ENCODE measurements around the gene EXOC3L2. TPM values are rescaled to one million over a fixed set of nuclear protein-coding genes. Genes with fewer than 3 reads are reported as not detected.

The EXOC3L2 gene
- total and polyA plus RNA-seq, 5 donors from 2014 or later: not detected

GRCh38 chr19:45202637-45203036 is 42.6 kb downstream of the EXOC3L2 start:
- Mint-ChIP-seq H3K27me3 (no peaks in the 10 kb centered on the region), H3K27ac (peak overlapping the region in 1 of 3 donors; percentile 14), H3K36me3 (no peaks in the 10 kb centered on the region), H3K4me3 (no peak overlapping the region), H3K4me1 (no peaks in the 10 kb centered on the region), H3K9me3 (peaks cover 0 to 1% (median 0%) of the 10 kb centered on the region in 7 donors)
- Histone ChIP-seq H3K4me3 (ENCODE audit: low read depth, low read length) (no peak overlapping the region), H3K36me3 (ENCODE audit: control insufficient read depth, insufficient read depth, low read length) (no peaks in the 10 kb centered on the region), H3K4me1 (ENCODE audit: control insufficient read depth, insufficient read depth, low read length, poor library complexity, severe bottlenecking) (no peaks in the 10 kb centered on the region), H3K27ac (ENCODE audit: insufficient read depth, low read length, poor library complexity, severe bottlenecking) (no peak overlapping the region), H3K27me3 (ENCODE audit: control insufficient read depth, insufficient read depth, low read length) (no peaks in the 10 kb centered on the region), H3K9me3 (ENCODE audit: control insufficient read depth in 2 of 2, low read length in 2 of 2) (no peaks in the 10 kb centered on the region)
- no peak for ATAC-seq (ENCODE audit: low read depth in 2 of 2)
- DNase-seq: no peak

GRCh38 chr19:45200568-45200967 is 44.6 kb downstream of the EXOC3L2 start:
- Mint-ChIP-seq H3K27ac (peak overlapping the region in 1 of 3 donors; percentile 37), H3K9me3 (peaks cover 0 to 1% (median 0%) of the 10 kb centered on the region in 7 donors), H3K36me3 (no peaks in the 10 kb centered on the region), H3K27me3 (peaks cover 4% of the 10 kb centered on the region), H3K4me3 (no peak overlapping the region), H3K4me1 (no peaks in the 10 kb centered on the region)
- DNase-seq: no peak
- H3K27ac ChIP-seq (ENCODE audit: insufficient read depth, low read length, poor library complexity, severe bottlenecking): no peak overlapping the region
- H3K4me3 ChIP-seq (ENCODE audit: low read depth, low read length): no peak overlapping the region
- no peak for ATAC-seq (ENCODE audit: low read depth in 2 of 2)
- no peaks in the 10 kb centered on the region for H3K27me3 ChIP-seq (ENCODE audit: control insufficient read depth, insufficient read depth, low read length)
- H3K36me3 ChIP-seq (ENCODE audit: control insufficient read depth, insufficient read depth, low read length): no peaks in the 10 kb centered on the region
- H3K9me3 ChIP-seq (ENCODE audit: control insufficient read depth in 2 of 2, low read length in 2 of 2): no peaks in the 10 kb centered on the region
- no peaks in the 10 kb centered on the region for H3K4me1 ChIP-seq (ENCODE audit: control insufficient read depth, insufficient read depth, low read length, poor library complexity, severe bottlenecking)

- Mint-ChIP-seq H3K4me3 (no peak overlapping the region), H3K9me3 (peaks cover 0 to 1% (median 0%) of the 10 kb centered on the region in 7 donors), H3K4me1 (no peaks in the 10 kb centered on the region), H3K27ac (no peak overlapping the region), H3K27me3 (peaks cover 7% of the 10 kb centered on the region), H3K36me3 (no peaks in the 10 kb centered on the region)
- H3K4me3 ChIP-seq (ENCODE audit: low read depth, low read length): no peak overlapping the region
- H3K4me1 ChIP-seq (ENCODE audit: control insufficient read depth, insufficient read depth, low read length, poor library complexity, severe bottlenecking): no peaks in the 10 kb centered on the region
- DNase-seq (no peak), ATAC-seq (ENCODE audit: low read depth in 2 of 2) (no peak)
- no peaks in the 10 kb centered on the region for H3K9me3 ChIP-seq (ENCODE audit: control insufficient read depth in 2 of 2, low read length in 2 of 2)
- H3K27ac ChIP-seq (ENCODE audit: insufficient read depth, low read length, poor library complexity, severe bottlenecking): no peak overlapping the region
- H3K36me3 ChIP-seq (ENCODE audit: control insufficient read depth, insufficient read depth, low read length): no peaks in the 10 kb centered on the region
- H3K27me3 ChIP-seq (ENCODE audit: control insufficient read depth, insufficient read depth, low read length): no peaks in the 10 kb centered on the region
Measured at GRCh38 chr19:45195764-45196163, 49.4 kb downstream of the EXOC3L2 start.

GRCh38 chr19:45191375-45191774 is 53.8 kb downstream of the EXOC3L2 start:
- Histone ChIP-seq H3K27ac (ENCODE audit: insufficient read depth, low read length, poor library complexity, severe bottlenecking) (no peak overlapping the region), H3K4me3 (ENCODE audit: low read depth, low read length) (no peak overlapping the region), H3K36me3 (ENCODE audit: control insufficient read depth, insufficient read depth, low read length) (no peaks in the 10 kb centered on the region), H3K27me3 (ENCODE audit: control insufficient read depth, insufficient read depth, low read length) (no peaks in the 10 kb centered on the region), H3K4me1 (ENCODE audit: control insufficient read depth, insufficient read depth, low read length, poor library complexity, severe bottlenecking) (peaks cover 5% of the 10 kb centered on the region), H3K9me3 (ENCODE audit: control insufficient read depth in 2 of 2, low read length in 2 of 2) (no peaks in the 10 kb centered on the region)
- Mint-ChIP-seq H3K4me1 (peaks cover 0 to 6% (median 2%) of the 10 kb centered on the region in 4 donors), H3K9me3 (peaks cover 0 to 1% (median 0%) of the 10 kb centered on the region in 7 donors), H3K27me3 (peaks cover 7% of the 10 kb centered on the region), H3K4me3 (no peak overlapping the region), H3K27ac (no peak overlapping the region), H3K36me3 (no peaks in the 10 kb centered on the region)
- ATAC-seq (ENCODE audit: low read depth in 2 of 2) (no peak), DNase-seq (no peak)

GRCh38 chr19:45189971-45190370 is 55.2 kb downstream of the EXOC3L2 start:
- DNase-seq: no peak
- H3K36me3 ChIP-seq (ENCODE audit: control insufficient read depth, insufficient read depth, low read length): no peaks in the 10 kb centered on the region

GRCh38 chr19:45187421-45188100 is 57.6 kb downstream of the EXOC3L2 start:
- no peaks in the 10 kb centered on the region for H3K27me3 ChIP-seq (ENCODE audit: control insufficient read depth, insufficient read depth, low read length)
- Mint-ChIP-seq H3K4me1 (peaks cover 0 to 17% (median 7%) of the 10 kb centered on the region in 4 donors), H3K9me3 (no peaks in the 10 kb centered on the region), H3K27ac (no peak overlapping the region), H3K36me3 (peaks cover 4% of the 10 kb centered on the region), H3K27me3 (peaks cover 4% of the 10 kb centered on the region), H3K4me3 (peak overlapping the region in 1 of 4 donors; percentile 41)
- H3K36me3 ChIP-seq (ENCODE audit: control insufficient read depth, insufficient read depth, low read length): no peaks in the 10 kb centered on the region
- H3K4me3 ChIP-seq (ENCODE audit: low read depth, low read length): no peak overlapping the region
- H3K9me3 ChIP-seq (ENCODE audit: control insufficient read depth in 2 of 2, low read length in 2 of 2): no peaks in the 10 kb centered on the region
- DNase-seq: peak in 2 of 3 donors; percentile 65 to 67
- H3K4me1 ChIP-seq (ENCODE audit: control insufficient read depth, insufficient read depth, low read length, poor library complexity, severe bottlenecking): peaks cover 5% of the 10 kb centered on the region
- H3K27ac ChIP-seq (ENCODE audit: insufficient read depth, low read length, poor library complexity, severe bottlenecking): no peak overlapping the region
- peak; percentile 67 to 80 for ATAC-seq (ENCODE audit: low read depth in 2 of 2)

More at GRCh38 chr19:45189971-45190370, 55.2 kb downstream of the EXOC3L2 start:
- no peaks in the 10 kb centered on the region for H3K9me3 ChIP-seq (ENCODE audit: control insufficient read depth in 2 of 2, low read length in 2 of 2)
- Mint-ChIP-seq H3K4me1 (peaks cover 0 to 9% (median 3%) of the 10 kb centered on the region in 4 donors), H3K27ac (no peak overlapping the region), H3K4me3 (no peak overlapping the region), H3K9me3 (peaks cover 0 to 1% (median 0%) of the 10 kb centered on the region in 7 donors), H3K27me3 (peaks cover 4% of the 10 kb centered on the region), H3K36me3 (no peaks in the 10 kb centered on the region)
- no peak overlapping the region for H3K27ac ChIP-seq (ENCODE audit: insufficient read depth, low read length, poor library complexity, severe bottlenecking)
- no peaks in the 10 kb centered on the region for H3K27me3 ChIP-seq (ENCODE audit: control insufficient read depth, insufficient read depth, low read length)
- no peak overlapping the region for H3K4me3 ChIP-seq (ENCODE audit: low read depth, low read length)
- ATAC-seq (ENCODE audit: low read depth in 2 of 2): no peak
- H3K4me1 ChIP-seq (ENCODE audit: control insufficient read depth, insufficient read depth, low read length, poor library complexity, severe bottlenecking): peaks cover 5% of the 10 kb centered on the region

GRCh38 chr19:45186509-45187334 is 58.5 kb downstream of the EXOC3L2 start:
- DNase-seq (no peak), ATAC-seq (ENCODE audit: low read depth in 2 of 2) (peak in 1 of 2 donors; percentile 13)
- H3K36me3 Mint-ChIP-seq: peaks cover 6% of the 10 kb centered on the region
- H3K36me3 ChIP-seq (ENCODE audit: control insufficient read depth, insufficient read depth, low read length): no peaks in the 10 kb centered on the region
- H3K9me3 ChIP-seq (ENCODE audit: control insufficient read depth in 2 of 2, low read length in 2 of 2): no peaks in the 10 kb centered on the region
- H3K9me3 Mint-ChIP-seq: no peaks in the 10 kb centered on the region
- no peak overlapping the region for H3K4me3 Mint-ChIP-seq
- peaks cover 0 to 22% (median 9%) of the 10 kb centered on the region in 4 donors for H3K4me1 Mint-ChIP-seq
- H3K4me3 ChIP-seq (ENCODE audit: low read depth, low read length): no peak overlapping the region
- H3K27me3 ChIP-seq (ENCODE audit: control insufficient read depth, insufficient read depth, low read length): no peaks in the 10 kb centered on the region
- H3K27me3 Mint-ChIP-seq: no peaks in the 10 kb centered on the region
- H3K4me1 ChIP-seq (ENCODE audit: control insufficient read depth, insufficient read depth, low read length, poor library complexity, severe bottlenecking): peaks cover 6% of the 10 kb centered on the region
- H3K27ac ChIP-seq (ENCODE audit: insufficient read depth, low read length, poor library complexity, severe bottlenecking): no peak overlapping the region
- H3K27ac Mint-ChIP-seq: no peak overlapping the region

All from CD4-positive, CD25-positive, alpha-beta regulatory T cell (primary cell).